ENCODE results near the gene TRIM10. TPM values are rescaled to one million over a fixed set of nuclear protein-coding genes. Genes with fewer than 3 reads are reported as not detected.
"Not testable (repeated sequence)": the region's sequence is repeated elsewhere in the genome, so short reads cannot be mapped to it uniquely, and the experiment has no call there.

The TRIM10 gene
- total RNA-seq, 4 donors from 2014 or later: 0.76 to 1.6 (median 1.1) TPM

DNA sequence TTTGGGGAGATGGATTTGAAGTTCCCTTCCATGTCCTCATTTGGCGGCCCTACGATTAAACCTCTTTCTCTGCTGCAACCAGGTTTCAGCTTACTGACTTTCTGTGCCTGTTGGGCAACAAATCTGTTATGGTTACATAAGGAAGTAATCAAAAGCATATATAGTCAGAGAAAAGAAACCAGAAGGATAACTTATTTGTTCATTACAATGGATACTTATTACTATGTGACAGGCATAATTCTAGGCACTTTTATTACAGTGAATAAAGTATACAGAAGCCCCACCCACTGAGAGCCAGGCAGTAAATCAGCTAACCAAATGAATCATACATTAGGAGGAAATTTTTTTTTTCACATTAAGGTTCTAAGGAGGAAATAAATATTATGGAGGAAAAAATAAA is 38.5 kb downstream of the TRIM10 start:
- TF ChIP-seq EP300 (IDR thresholded peaks at IDR 0.05) (no peak), POLR2A (IDR thresholded peaks at IDR 0.05) (no peak), POLR2AphosphoS5 (IDR thresholded peaks at IDR 0.05) (no peak)
- TF ChIP-seq, protein P1, sequence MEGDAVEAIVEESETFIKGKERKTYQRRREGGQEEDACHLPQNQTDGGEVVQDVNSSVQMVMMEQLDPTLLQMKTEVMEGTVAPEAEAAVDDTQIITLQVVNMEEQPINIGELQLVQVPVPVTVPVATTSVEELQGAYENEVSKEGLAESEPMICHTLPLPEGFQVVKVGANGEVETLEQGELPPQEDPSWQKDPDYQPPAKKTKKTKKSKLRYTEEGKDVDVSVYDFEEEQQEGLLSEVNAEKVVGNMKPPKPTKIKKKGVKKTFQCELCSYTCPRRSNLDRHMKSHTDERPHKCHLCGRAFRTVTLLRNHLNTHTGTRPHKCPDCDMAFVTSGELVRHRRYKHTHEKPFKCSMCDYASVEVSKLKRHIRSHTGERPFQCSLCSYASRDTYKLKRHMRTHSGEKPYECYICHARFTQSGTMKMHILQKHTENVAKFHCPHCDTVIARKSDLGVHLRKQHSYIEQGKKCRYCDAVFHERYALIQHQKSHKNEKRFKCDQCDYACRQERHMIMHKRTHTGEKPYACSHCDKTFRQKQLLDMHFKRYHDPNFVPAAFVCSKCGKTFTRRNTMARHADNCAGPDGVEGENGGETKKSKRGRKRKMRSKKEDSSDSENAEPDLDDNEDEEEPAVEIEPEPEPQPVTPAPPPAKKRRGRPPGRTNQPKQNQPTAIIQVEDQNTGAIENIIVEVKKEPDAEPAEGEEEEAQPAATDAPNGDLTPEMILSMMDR (IDR thresholded peaks at IDR 0.05): no peak
- Histone ChIP-seq H3K36me3 (no peaks in the 10 kb centered on the region), H3K9me3 (no peaks in the 10 kb centered on the region), H3K4me3 (no peak overlapping the region), H3K4me1 (peaks cover 2% of the 10 kb centered on the region), H3K27ac (no peak overlapping the region), H3K27me3 (peaks cover 22% of the 10 kb centered on the region)
- WGBS: 19% methylated on average over 2 of the region's 2 CpGs
- no peak for DNase-seq (ENCODE audit: low spot score in 2 of 2)

DNA sequence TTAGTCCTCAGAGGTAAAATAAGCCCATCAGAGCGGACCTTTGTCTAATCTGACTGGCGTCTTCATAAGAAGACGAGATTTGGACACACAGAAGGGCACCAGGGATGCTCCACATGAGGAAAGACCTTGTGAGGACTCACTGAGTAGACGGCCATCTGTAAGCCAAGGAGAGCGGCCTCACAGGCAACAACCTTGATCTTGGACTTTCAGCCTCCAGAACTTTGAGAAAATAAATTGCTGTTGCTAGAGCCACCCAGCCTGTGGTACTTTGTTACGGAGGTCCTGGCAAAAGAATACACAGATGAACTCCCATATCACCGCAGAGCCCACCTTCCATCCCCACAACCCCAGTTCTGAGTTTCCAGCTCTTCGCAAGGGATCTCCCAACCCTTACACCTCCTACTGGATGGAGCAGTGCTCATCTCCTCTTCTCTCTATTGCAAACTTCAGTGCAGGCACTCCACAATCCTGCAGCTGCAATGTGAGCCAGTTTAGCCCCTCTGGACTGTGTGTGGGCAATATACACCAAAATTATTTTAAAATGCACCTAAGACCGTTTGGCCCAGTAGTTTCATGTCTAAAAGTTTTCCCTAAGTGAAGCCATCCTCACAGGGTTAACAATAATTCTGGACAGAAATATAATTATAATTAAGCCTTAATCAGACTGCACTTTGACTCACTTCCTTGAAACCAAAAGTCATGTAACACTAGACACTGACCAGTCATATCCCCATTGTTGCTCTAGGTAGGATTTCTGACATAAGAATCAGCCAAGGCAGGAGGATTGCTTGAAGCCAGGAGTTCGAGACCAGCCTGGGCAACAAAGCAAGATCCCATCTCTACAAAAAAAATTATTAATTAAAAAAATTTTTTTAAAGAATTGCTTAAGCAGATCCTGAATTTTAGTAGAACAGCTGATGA is 39.3 kb downstream of the TRIM10 start:
- H3K4me1 ChIP-seq: no peaks in the 10 kb centered on the region
- no peaks in the 10 kb centered on the region for H3K36me3 ChIP-seq
- H3K4me3 ChIP-seq: no peak overlapping the region
- TF ChIP-seq EP300 (IDR thresholded peaks at IDR 0.05) (no peak), POLR2A (IDR thresholded peaks at IDR 0.05) (no peak), POLR2AphosphoS5 (IDR thresholded peaks at IDR 0.05) (no peak)
- TF ChIP-seq, protein P1 (IDR thresholded peaks at IDR 0.05): no peak
- H3K27ac ChIP-seq: no peak overlapping the region
- H3K27me3 ChIP-seq: peaks cover 16% of the 10 kb centered on the region
- no peaks in the 10 kb centered on the region for H3K9me3 ChIP-seq
- 84% methylated on average over 10 of the region's 10 CpGs for WGBS
- DNase-seq (ENCODE audit: low spot score in 2 of 2): no peak

DNA sequence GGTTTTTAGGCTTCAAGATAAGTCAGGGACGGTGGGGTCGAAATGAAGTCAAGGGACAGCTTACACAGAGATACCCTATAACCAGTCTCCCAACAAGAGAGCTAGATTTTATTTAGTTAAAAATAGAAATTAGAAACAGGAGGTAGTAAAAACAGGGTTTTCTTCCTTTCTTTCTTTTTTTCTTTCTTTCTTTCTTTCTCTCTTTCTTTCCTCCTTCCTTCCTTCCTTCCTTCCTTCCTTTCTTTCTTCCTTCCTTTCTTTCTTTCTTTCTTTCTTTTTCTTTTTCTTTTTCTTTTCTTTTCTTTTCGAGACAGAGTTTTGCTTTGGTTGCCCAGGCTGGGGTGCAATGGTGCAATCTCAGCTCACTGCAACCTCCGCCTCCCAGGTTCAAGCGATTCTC is 42.3 kb downstream of the TRIM10 start:
- not testable (repeated sequence) for DNase-seq (ENCODE audit: low spot score in 2 of 2); H3K9me3 ChIP-seq; H3K36me3 ChIP-seq; H3K4me1 ChIP-seq; H3K4me3 ChIP-seq; H3K27ac ChIP-seq
- WGBS: 92% methylated on average over 5 of the region's 5 CpGs
- peaks cover 24% of the 10 kb centered on the region for H3K27me3 ChIP-seq

DNA sequence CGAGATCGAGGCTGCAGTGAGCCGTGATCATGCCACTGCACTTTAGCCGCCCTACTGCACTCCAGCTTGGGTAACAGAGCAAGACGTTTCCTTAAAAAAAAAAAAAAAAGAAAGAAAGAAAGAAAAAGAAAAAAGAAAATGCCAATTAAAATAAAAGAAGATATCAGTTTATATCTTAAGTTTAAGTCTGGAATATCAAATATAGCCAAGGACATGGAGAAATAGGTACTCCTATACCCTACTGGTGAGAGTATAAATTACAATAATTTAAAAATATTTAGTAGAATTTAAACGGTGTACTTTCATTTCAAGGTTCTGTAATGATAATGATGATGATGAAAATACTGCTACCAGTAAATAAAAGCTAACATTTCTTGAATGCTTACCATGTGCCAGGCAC is 44.3 kb downstream of the TRIM10 start:
- H3K27me3 ChIP-seq: peaks cover 43% of the 10 kb centered on the region
- no peak for DNase-seq (ENCODE audit: low spot score in 2 of 2)
- H3K9me3 ChIP-seq: no peaks in the 10 kb centered on the region
- TF ChIP-seq POLR2AphosphoS5 (IDR thresholded peaks at IDR 0.05): no peak
- TF ChIP-seq POLR2A (IDR thresholded peaks at IDR 0.05): no peak
- TF ChIP-seq, protein P1 (IDR thresholded peaks at IDR 0.05): no peak
- TF ChIP-seq EP300 (IDR thresholded peaks at IDR 0.05): no peak
- no peaks in the 10 kb centered on the region for H3K36me3 ChIP-seq
- H3K4me3 ChIP-seq: no peak overlapping the region
- 74% methylated on average over 6 of the region's 6 CpGs for WGBS
- no peaks in the 10 kb centered on the region for H3K4me1 ChIP-seq
- H3K27ac ChIP-seq: no peak overlapping the region

DNA sequence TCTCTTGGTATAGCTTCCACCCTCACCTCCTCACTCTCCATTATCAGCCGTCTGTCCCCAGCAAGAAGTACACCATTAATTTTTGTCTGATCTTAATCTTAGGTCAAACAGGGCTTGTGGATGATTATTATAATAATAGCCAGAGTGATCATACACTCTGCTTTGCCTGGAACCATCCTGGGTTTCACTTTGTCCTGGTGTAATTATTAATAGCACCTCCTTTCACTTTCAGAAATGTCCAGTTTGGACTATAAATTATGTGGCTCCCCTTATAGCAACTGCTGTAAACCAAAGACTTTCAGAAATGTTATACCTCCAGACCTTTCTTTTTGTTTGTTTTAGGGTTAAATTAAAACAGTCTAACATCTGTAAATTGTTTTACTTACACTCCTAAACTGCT is 47.2 kb downstream of the TRIM10 start:
- 69% methylated on average over 1 of the region's 1 CpG for WGBS
- no peaks in the 10 kb centered on the region for H3K36me3 ChIP-seq
- H3K4me1 ChIP-seq: no peaks in the 10 kb centered on the region
- TF ChIP-seq, protein P1 (IDR thresholded peaks at IDR 0.05): no peak
- no peak for TF ChIP-seq POLR2A (IDR thresholded peaks at IDR 0.05)
- no peak for TF ChIP-seq EP300 (IDR thresholded peaks at IDR 0.05)
- TF ChIP-seq POLR2AphosphoS5 (IDR thresholded peaks at IDR 0.05): no peak
- DNase-seq (ENCODE audit: low spot score in 2 of 2): no peak
- no peaks in the 10 kb centered on the region for H3K9me3 ChIP-seq
- H3K27ac ChIP-seq: no peak overlapping the region
- no peak overlapping the region for H3K4me3 ChIP-seq
- peaks cover 63% of the 10 kb centered on the region for H3K27me3 ChIP-seq

All from suprapubic skin (tissue), 4 donors.